OCI-LY7 (cell line): ENCODE results near the gene SMYD3. TPM values are rescaled to one million over a fixed set of nuclear protein-coding genes. Genes with fewer than 3 reads are reported as not detected.
A peak's percentile ranks its signal among the peaks of the same experiment; 100 is the strongest.

Experiments
- BruUV-seq: library from RNA; stranded (reverse); fragments of 400-500 nt; replicated peaks from 2 replicates; lab custom pipeline; 2021; lab: Mats Ljungman, UMichigan
- CTCF ChIA-PET: fragments of 300-600 bp; sonication (Branson Sonifier 250); formaldehyde crosslinking; loops from one replicate; lab custom pipeline; 2022; ENCODE audit warnings: antibody characterized with exemption; ENCODE audit not compliant: unreplicated experiment; lab: Charles Lee
- POLR2A ChIA-PET: fragments of 300-600 bp; sonication (Branson Sonifier 250); formaldehyde crosslinking; loops from one replicate; lab custom pipeline; 2022; ENCODE audit warnings: antibody characterized with exemption; lab: Charles Lee
- DNase-seq: peaks from one replicate; pipeline ENCODE4 v3.0.0-alpha.2; 2015; ENCODE audit warnings: low spot score
- H2AFZ ChIP-seq: fragments of 200-600 bp; sonication (generic), shearing (Covaris generic); 2 replicates; pipeline ENCODE4 v1.6.1; 2014; ENCODE audit warnings: mild to moderate bottlenecking, antibody characterized with exemption, low read length, moderate library complexity
- H3K27ac ChIP-seq: fragments of 200-600 bp; sonication (generic); 2 replicates; pipeline ENCODE4 v1.5.1; 2014; ENCODE audit warnings: mixed run types, low read depth, mild to moderate bottlenecking, moderate library complexity, low read length, inconsistent platforms; ENCODE audit not compliant: poor library complexity, severe bottlenecking
- H3K36me3 ChIP-seq: fragments of 200-600 bp; sonication (generic); 2 replicates; pipeline ENCODE4 v1.6.1; 2014; ENCODE audit warnings: mild to moderate bottlenecking, antibody characterized with exemption, low read length, moderate library complexity, mixed read lengths; ENCODE audit not compliant: insufficient read depth
- H3K4me1 ChIP-seq: fragments of 200-600 bp; sonication (generic); 2 replicates; pipeline ENCODE4 v1.5.1; 2014; ENCODE audit warnings: mild to moderate bottlenecking, low read length; ENCODE audit not compliant: insufficient read depth, poor library complexity, severe bottlenecking
- H3K4me2 ChIP-seq: fragments of 200-600 bp; sonication (generic); 2 replicates; pipeline ENCODE4 v1.6.1; 2014; ENCODE audit warnings: mild to moderate bottlenecking, low read length
- H3K4me3 ChIP-seq: fragments of 200-600 bp; sonication (generic); 2 replicates; pipeline ENCODE4 v1.5.1; 2014; ENCODE audit warnings: mild to moderate bottlenecking, low read depth, low read length; ENCODE audit not compliant: poor library complexity, severe bottlenecking
- H3K79me2 ChIP-seq: fragments of 200-600 bp; sonication (generic); 2 replicates; pipeline ENCODE4 v1.6.1; 2016; ENCODE audit warnings: low read depth, mild to moderate bottlenecking, low read length, moderate library complexity, mixed read lengths; ENCODE audit not compliant: insufficient read depth
- H3K9me2 ChIP-seq: fragments of 200-600 bp; sonication (generic); 2 replicates; pipeline ENCODE4 v1.6.1; 2016; ENCODE audit warnings: mild to moderate bottlenecking, low read length, mixed read lengths; ENCODE audit not compliant: insufficient read depth
- H3K9me3 ChIP-seq: fragments of 200-600 bp; sonication (generic); 2 replicates; pipeline ENCODE4 v1.6.1; 2014; ENCODE audit warnings: mild to moderate bottlenecking, mixed run types, low read length, mixed read lengths
- H4K20me1 ChIP-seq: fragments of 200-600 bp; sonication (generic); 2 replicates; pipeline ENCODE4 v1.6.1; 2014; ENCODE audit warnings: mild to moderate bottlenecking, antibody characterized with exemption, low read length, moderate library complexity, mixed read lengths; ENCODE audit not compliant: insufficient read depth
- CTCF ChIP-seq: fragments of 200-600 bp; sonication (generic); conservative IDR thresholded peaks from 2 replicates; pipeline ENCODE4 v1.5.1; 2014; ENCODE audit warnings: mild to moderate bottlenecking, antibody characterized with exemption, low read length, moderate library complexity, mixed read lengths
- EZH2phosphoT487 ChIP-seq: fragments of 200-600 bp; sonication (generic); IDR thresholded peaks from 2 replicates; pipeline ENCODE4 v1.6.1; 2018; ENCODE audit warnings: low read depth, borderline replicate concordance, mild to moderate bottlenecking, mixed run types, antibody characterized with exemption, low read length, moderate library complexity, mixed read lengths
- intact Hi-C: fragments of 100-400 bp; cut with micrococcal nuclease; formaldehyde crosslinking; loops from one replicate; pipeline ENCODE4 v1.10.0; 2022; ENCODE audit not compliant: unreplicated experiment
- total RNA-seq, 2 experiments: library from RNA; depleted of rRNA in 1 of 2; stranded (reverse); fragments of >200 nt in 1 of 2; shearing (Covaris generic) in 1 of 2; gene quantifications; 2 replicates each; pipeline ENCODE4 v1.2.3, GENCODE V29; 2014 to 2022

Gene SMYD3
- total RNA-seq, 2 experiments from 2014 or later, result 28.9 to 34.5 TPM

GRCh38 chr1:246526915-246527314, 19.8 kb upstream of the SMYD3 start:
- no peak for TF ChIP-seq CTCF
- Histone ChIP-seq H3K4me2 (peak overlapping the region; percentile 25; the same call in 1 of the 2 replicates), H3K79me2 (no peaks in the 10 kb centered on the region), H3K9me2 (no peaks in the 10 kb centered on the region), H2AFZ (peak overlapping the region; percentile 78), H3K4me3 (no peak overlapping the region), H4K20me1 (no peaks in the 10 kb centered on the region), H3K27ac (no peak overlapping the region), H3K4me1 (peaks cover 11% of the 10 kb centered on the region), H3K9me3 (no peaks in the 10 kb centered on the region), H3K36me3 (no peaks in the 10 kb centered on the region)
- DNase-seq, result no peak
- POLR2A ChIA-PET, result interaction anchor here (0.5 to 1.8 kb wide), 5 partner anchors 11 to 797 kb away, joined by 3 to 6 read pairs (median 3); no protein-coding TSS in a partner anchor
- CTCF ChIA-PET, result interaction anchor here (1.3 kb wide), 1 partner anchor 21 kb away, joined by 3 read pairs; no protein-coding TSS in a partner anchor
- BruUV-seq, result no TSS peak
- intact Hi-C loops, result no loop called here

GRCh38 chr1:246526380-246526779, 19.3 kb upstream of the SMYD3 start:
- no peak for DNase-seq
- peaks cover 11% of the 10 kb centered on the region for H3K4me1 ChIP-seq
- ChIA-PET CTCF (no interaction called here), POLR2A (interaction anchor here (0.6 to 0.8 kb wide), 3 partner anchors 20 to 234 kb away, joined by 3 to 4 read pairs (median 3); no protein-coding TSS in a partner anchor)
- no peak overlapping the region for H3K4me2 ChIP-seq
- no peaks in the 10 kb centered on the region for H4K20me1 ChIP-seq
- no peaks in the 10 kb centered on the region for H3K79me2 ChIP-seq
- no peaks in the 10 kb centered on the region for H3K9me3 ChIP-seq
- no peaks in the 10 kb centered on the region for H3K9me2 ChIP-seq
- H3K4me3 ChIP-seq, result no peak overlapping the region
- no peak for TF ChIP-seq EZH2phosphoT487
- no peak for TF ChIP-seq CTCF
- intact Hi-C loops, result no loop called here
- no TSS peak for BruUV-seq
- no peak overlapping the region for H3K27ac ChIP-seq
- no peak overlapping the region for H2AFZ ChIP-seq
- H3K36me3 ChIP-seq, result no peaks in the 10 kb centered on the region

- intact Hi-C loops, result no loop called here
- TF ChIP-seq CTCF (no peak), EZH2phosphoT487 (no peak)
- Histone ChIP-seq H3K36me3 (no peaks in the 10 kb centered on the region), H3K9me3 (peaks cover 17% of the 10 kb centered on the region; the same call in 1 of the 2 replicates), H3K4me1 (no peaks in the 10 kb centered on the region), H3K79me2 (no peaks in the 10 kb centered on the region), H4K20me1 (no peaks in the 10 kb centered on the region), H3K27ac (no peak overlapping the region), H2AFZ (no peak overlapping the region), H3K9me2 (no peaks in the 10 kb centered on the region), H3K4me3 (no peak overlapping the region), H3K4me2 (no peak overlapping the region)
- POLR2A ChIA-PET, result no interaction called here
- no peak for DNase-seq
- CTCF ChIA-PET, result no interaction called here
- BruUV-seq, result no TSS peak
Measured at GRCh38 chr1:246519514-246519913, 12.4 kb upstream of the SMYD3 start.
